ENCODE data around the gene FYB1.

FYB1 gene

GRCh38 chr5:39130716-39131115, 88.6 kb downstream of the FYB1 start:
- H3K4me3 ChIP-seq (ENCODE audit: low read depth, low read length): no peak overlapping the region
- TF ChIP-seq CTCF (IDR thresholded peaks at IDR 0.05; ENCODE audit: low read depth, low read length): no peak

- TF ChIP-seq CTCF (IDR thresholded peaks at IDR 0.05; ENCODE audit: low read depth, low read length): no peak
Measured at GRCh38 chr5:39121922-39122321, 97.4 kb downstream of the FYB1 start.

GRCh38 chr5:39121315-39121714, 98.0 kb downstream of the FYB1 start:
- TF ChIP-seq CTCF (IDR thresholded peaks at IDR 0.05; ENCODE audit: low read depth, low read length): no peak
- H3K4me3 ChIP-seq (ENCODE audit: low read depth, low read length): no peak overlapping the region

More at GRCh38 chr5:39121922-39122321, 97.4 kb downstream of the FYB1 start:
- H3K4me3 ChIP-seq (ENCODE audit: low read depth, low read length): no peak overlapping the region

- no peak overlapping the region for H3K4me3 ChIP-seq (ENCODE audit: low read depth, low read length)
- TF ChIP-seq CTCF (IDR thresholded peaks at IDR 0.05; ENCODE audit: low read depth, low read length): no peak
Measured at GRCh38 chr5:39120052-39120420, 99.3 kb downstream of the FYB1 start.

- no peak for TF ChIP-seq CTCF (IDR thresholded peaks at IDR 0.05; ENCODE audit: low read depth, low read length)
- no peak overlapping the region for H3K4me3 ChIP-seq (ENCODE audit: low read depth, low read length)
Measured at GRCh38 chr5:39119404-39120051, 99.8 kb downstream of the FYB1 start.

GRCh38 chr5:39118638-39119037, 100.7 kb downstream of the FYB1 start:
- TF ChIP-seq CTCF (IDR thresholded peaks at IDR 0.05; ENCODE audit: low read depth, low read length): no peak
- H3K4me3 ChIP-seq (ENCODE audit: low read depth, low read length): no peak overlapping the region

GRCh38 chr5:39117401-39117800, 102.0 kb downstream of the FYB1 start:
- no peak for TF ChIP-seq CTCF (IDR thresholded peaks at IDR 0.05; ENCODE audit: low read depth, low read length)
- no peak overlapping the region for H3K4me3 ChIP-seq (ENCODE audit: low read depth, low read length)

Measured in WI38 (cell line).